Ureter (tissue), 1 donor: Measurements from ENCODE around the gene TET3. TPM values are rescaled to one million over a fixed set of nuclear protein-coding genes. Genes with fewer than 3 reads are reported as not detected.

Source experiments
- DNase-seq: peaks from one replicate; pipeline ENCODE4 v3.0.0-alpha.2; 2020; ENCODE audit warnings: low spot score
- total RNA-seq: library from RNA; stranded (reverse); gene quantifications from one replicate; pipeline ENCODE4 v1.2.4, GENCODE V29; 2023
- donor health status: DM: yes; HTN: yes; CAD: no.

TET3 gene
- total RNA-seq, 1 donor from 2014 or later = 28.7 TPM

DNA sequence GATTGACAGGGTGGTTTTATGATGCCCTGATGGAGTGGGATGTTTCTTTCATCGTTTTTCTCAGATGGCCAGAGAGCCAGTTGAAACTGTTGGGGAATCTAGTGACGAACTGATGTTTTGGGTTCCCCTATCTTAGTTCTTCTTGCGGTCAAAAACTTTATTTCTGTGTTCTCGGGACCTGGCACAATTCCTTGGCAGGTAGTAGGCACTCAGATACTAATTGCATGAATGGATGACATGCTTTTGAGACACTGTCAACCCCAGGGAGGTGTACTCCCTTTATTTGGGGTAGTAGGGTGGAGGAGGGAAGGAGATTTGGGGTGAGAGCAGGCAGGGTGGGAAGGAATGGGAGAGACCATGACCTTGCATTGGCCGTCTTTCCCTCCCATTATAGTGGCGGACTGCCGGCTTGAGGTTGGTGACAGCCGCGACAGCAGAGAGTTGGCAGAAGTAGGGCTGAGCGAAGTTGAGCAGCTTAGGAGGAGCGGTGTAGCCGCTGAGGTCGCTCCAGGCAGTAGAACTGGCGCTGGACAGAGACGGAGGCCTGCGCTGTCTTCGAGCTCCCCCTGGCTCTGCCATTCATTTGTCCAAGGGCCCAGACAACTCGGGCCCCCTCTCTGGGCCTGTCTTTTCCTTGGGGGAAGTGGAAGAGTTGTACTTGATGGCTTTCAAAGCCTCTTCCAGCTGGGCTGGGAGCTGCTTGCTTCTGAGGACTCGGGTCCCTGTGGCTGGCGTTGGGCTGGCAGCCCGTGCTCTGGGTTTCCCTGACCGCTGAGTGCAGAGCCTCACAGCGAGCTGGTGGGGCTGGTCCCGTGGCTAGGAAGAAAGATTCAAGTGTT, 2.6 kb downstream of the TET3 start:
- no peak for DNase-seq

DNA sequence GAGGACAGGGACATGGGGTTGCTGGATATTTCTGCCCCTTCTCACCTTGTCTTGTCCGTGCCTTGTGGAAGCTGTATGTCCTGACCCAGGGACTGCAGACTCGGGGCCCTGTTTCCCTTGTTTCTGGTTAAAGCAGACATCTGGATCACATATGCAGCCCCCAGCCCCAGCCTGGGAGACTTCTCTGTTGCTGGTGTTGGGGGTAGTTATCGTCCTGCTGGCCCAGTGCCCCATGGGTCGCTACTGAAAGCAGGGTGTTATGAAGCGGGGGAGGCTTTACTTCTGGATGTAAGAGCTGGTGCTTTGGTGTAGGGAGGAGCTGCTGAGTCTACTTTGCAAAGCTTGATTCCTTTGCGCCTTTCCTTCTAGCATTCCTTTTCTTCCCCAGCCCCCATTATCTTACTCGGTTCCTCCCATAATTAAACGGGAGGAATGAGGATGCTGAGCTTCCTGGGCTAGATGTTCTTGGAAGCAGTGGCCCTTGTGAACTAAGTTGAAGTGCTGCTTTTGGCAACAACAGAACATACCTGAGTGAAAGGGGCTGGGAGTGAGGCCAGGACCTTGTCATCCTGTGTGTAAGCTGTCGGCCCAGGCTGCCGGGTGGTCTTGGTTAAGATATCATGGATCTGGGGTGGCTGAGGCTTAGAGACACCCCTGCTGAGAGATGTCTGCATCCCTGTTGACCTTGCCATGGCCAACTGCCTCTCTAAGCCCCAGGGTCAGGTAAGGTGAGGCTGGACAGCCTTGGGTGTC, 3.4 kb downstream of the TET3 start:
- DNase-seq = no peak

DNA sequence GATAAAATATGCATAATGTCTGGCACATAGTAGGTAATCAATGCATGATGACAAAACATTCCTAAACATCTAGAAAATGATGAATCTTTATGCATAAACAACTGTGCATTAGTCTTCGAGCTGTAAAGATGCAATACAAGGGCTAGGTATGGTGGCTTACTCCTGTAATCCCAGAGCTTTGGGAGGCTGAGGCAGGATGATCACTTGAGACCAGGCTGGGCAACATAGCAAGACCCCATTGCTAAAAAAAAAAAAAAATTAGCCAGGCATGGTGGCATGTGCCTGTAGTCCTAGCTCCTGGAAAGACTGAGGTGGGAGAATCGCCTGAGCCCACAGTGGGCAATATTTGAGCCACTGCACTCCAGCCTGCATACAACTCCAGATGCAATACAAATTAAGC, 5.3 kb downstream of the TET3 start:
- no peak for DNase-seq

DNA sequence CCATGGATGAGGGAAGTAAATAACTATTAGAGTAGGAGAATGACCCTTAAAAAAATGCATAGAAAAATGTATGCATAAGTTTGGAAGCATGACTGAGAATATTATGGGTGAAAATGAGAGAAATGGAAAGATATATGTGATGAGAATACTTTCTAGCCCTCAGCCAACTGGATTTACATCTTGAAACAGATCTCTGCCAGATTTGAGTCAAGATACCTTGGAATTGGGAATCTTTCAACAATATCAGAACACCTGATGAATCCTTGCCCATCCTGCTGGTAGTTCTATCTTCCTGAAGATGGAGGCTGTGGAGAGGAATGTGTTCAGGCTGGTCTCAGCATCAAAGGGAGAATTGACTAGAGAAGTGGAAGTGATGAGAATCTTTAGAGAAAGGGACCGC, 5.8 kb downstream of the TET3 start:
- DNase-seq = no peak

DNA sequence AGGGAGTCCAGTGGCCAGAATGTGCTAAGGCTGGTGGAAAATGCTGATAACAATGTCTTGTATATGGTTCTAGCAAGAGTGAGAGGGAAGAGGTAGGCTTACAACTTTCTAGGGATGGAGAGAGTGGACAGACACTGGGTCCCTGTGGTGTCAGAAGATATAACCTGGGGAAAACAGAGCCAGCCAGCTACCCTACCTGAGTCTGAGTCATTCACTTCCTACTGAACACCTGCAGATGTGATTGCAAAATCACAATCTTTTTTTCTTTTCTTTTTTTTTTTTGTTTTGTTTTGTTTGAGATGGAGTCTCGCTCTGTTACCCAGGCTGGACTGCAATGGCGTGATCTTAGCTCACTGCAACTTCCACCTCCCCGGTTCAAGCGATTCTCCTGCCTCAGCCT, 7.3 kb downstream of the TET3 start:
- no peak for DNase-seq

DNA sequence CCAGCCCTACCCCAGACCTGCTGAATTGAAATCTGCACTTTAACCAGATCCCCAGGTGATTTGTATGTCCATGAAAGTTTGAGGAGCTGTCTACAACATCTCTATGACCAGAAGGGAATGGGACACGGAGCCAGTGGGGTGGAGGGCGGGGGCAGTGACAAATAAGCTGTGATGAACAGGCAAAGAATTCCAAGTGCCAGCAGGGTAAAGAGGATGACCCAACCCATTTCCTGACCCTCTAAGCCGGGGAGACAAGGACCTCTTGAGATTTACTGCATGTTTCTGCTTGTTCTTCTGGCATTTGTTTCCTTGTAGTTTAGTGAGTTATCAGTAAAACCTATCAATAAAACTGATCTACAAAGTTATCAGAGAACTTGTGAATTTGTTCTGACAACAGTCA, 8.7 kb downstream of the TET3 start:
- no peak for DNase-seq

DNA sequence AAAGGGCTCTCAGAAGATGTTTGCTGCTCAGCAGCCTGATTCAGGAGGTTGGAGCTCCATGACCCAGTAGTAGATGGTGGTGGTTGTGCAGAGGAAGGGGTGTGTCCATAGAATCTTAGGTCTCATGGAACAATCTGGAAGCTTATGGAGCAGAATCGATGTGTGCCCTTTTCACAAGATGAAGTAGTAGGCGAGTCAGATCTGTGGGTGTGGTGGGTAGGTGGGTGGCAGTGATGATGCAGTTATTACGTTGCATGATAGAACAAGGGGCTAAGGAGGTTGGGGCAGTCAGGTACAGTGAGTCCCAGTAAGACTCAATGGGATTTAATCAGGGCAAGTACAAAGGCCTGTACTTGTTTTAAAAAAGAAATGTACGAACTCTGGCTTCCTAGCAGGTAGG, 9.1 kb downstream of the TET3 start:
- DNase-seq = no peak

DNA sequence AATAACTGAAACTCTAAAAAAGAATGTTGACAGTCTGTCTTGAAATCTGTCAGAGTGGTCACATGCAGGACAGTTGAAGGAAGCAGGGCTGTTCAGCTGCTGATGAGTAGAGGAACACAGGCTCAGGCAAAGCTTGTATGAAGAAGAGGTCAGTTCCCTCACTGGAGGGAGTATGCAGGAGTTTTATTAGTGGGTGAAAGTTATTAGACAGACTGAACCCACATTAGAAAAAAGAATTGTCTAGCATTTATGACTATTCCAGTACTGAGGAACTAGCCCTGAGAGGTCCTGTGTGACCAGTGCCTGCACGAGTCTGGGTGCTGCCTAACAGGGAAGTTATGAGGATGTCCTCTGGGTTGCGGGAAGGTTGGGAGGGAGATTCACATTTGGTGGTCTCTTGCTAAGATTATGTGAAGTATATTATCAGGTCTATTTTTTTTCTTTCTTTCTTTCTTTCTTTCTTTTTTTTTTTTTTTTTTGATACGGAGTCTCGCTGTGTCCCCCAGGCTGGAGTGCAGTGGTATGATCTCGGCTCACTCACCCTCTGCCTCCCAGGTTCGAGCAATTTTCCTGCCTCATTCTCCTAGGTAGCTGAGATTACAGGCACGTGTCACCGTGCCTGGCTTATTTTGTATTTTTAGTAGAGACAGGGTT, 9.6 kb downstream of the TET3 start:
- DNase-seq = no peak

DNA sequence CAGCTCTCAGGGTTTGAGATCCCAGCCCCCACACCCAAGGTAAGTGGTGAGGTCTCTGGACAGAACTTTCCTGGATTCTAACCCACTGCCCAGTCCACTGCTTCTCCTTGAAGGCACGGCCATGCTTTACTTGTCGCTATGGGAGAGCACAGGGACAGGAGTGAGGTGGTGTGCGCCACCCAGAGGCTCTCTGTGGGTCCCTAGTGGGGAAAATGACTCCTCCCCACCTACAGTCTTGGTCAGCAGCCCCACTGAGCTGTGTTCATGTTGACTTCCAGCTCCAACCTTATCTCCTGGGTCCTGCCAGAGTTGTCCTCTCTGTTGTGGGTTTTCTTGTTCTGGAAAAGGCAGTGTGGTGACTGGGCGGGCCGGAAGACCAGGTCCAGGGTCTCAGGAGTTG, 11.1 kb downstream of the TET3 start:
- DNase-seq = no peak

DNA sequence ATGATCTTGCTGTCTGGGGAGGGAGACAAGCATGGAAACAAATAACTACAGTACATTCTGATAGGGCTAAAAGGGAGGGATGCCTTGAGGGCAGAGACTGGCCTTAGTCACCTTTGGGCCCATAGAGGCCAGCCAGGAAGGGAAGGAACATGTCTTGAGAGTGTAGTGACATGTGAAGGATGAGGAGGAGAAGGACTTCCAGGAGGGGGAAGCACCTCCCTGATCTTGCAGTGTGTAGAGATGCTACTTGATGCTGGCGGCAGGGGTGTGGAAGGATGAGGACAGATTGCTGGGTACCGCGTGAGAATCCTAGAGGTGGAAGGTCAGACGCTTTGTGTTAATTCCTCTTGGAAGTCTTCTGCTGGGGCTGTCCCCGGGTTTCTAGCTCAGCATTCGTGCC, 13.1 kb downstream of the TET3 start:
- no peak for DNase-seq

DNA sequence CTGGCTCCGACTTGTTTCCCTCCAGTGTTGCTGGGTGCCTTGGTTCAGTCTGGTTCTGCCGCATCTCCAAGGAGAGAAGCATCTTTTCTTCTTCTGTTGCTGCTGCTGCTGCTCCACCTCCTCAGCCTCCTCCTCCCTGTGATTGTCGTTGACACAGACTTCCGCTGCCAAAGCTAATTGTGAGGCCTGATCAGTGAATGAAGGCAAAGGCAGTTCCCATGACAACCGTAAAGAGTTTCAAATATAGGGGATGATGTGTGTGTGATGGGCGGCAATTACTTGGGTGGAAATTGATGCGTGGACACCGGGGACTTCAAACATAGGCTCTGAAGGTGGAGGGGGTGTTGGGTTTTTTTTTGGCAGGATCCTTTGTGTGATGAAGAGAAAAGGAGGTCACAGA, 13.7 kb downstream of the TET3 start:
- no peak for DNase-seq

DNA sequence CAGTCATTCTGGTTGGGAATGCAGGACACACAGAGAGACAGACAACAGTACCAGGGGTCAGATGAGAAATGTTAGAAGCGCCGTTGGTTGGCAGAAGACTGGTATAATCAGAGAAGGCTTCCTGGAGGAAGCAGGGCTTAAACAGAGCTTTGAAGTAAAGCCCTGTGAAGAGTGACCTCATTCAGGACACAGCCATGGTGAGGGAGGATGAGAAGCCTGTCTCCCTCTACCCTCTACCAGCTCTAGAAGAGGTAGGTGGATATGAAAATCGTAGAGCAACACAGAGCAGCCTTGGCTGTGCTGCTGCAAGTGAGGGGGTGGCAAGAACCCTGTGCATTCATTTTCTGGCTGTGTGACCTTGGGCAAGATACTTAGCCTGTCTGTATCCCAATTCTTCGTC, 14.2 kb downstream of the TET3 start:
- DNase-seq = no peak

DNA sequence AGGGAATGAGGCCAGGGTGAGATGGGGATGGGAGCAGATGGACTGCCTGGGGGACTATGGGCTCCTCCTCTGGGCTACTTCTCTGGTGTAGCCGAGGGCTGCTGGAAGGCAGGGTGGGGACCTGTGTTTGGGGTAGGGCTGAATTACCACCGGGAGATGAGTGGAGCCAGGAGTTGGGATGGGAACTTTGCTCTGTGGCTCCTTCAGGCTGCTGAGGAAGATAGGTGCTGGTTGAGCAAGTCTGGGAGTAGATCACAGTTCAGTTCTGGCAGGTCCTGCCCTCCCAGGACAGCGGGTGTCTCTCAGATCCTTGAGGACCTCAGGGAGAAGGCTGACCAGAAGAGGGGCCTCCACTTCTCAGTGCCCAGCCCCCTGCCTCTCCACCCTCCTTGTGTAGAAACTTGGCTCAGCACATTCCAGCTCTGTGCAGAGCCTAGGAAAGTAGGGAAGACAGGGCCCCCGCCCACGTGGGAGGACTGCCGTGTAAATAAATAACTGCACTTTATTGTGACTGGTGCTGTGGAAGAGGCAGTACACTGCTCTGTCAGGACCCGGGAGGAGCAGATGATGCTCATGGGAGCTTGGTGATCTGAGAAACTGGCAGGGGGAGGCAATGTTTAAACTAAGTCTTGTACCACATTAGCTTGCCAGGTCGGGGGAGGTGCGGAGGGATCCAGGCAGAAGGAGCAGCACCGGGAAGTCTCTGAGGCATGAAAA, 15.3 kb downstream of the TET3 start:
- DNase-seq = no peak

DNA sequence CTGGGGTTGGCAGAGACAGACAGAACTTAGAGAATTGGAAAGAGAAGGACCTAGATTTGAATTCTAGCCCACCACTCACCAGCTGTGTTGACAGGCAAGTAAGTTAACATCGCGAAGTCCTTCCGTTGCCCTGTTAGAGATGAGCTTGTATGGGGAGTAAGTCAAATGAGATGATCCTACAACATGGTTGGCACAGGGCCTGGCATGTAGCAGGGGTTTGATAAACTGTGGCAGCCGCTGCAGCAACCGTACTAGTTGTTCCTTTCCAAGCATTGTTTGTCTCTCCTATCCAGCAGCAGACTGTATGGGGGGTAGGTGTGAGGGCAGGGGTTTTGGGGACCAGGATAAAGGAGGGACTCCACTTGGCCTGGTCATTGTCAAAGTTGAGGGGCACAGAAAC, 16.0 kb downstream of the TET3 start:
- no peak for DNase-seq

DNA sequence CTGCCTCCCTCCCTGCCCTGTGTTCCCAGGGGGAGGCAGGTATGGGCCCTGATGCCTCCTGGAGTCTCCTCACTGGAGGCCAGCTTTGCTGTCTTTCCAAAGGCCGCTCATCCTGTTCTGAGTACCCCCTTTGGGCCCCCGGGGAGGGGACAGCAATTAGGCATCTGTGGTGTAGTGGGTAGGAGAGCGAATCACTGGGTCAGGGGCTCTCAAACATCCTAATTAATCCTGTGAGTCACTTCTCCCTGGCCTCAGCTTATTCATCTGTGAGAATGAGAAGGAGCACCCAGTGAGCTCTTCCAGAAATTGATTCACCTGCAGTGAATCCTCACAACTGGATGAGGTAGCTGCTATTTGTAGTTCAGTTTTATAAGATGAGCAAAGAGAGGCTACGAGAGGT, 16.4 kb downstream of the TET3 start:
- no peak for DNase-seq

DNA sequence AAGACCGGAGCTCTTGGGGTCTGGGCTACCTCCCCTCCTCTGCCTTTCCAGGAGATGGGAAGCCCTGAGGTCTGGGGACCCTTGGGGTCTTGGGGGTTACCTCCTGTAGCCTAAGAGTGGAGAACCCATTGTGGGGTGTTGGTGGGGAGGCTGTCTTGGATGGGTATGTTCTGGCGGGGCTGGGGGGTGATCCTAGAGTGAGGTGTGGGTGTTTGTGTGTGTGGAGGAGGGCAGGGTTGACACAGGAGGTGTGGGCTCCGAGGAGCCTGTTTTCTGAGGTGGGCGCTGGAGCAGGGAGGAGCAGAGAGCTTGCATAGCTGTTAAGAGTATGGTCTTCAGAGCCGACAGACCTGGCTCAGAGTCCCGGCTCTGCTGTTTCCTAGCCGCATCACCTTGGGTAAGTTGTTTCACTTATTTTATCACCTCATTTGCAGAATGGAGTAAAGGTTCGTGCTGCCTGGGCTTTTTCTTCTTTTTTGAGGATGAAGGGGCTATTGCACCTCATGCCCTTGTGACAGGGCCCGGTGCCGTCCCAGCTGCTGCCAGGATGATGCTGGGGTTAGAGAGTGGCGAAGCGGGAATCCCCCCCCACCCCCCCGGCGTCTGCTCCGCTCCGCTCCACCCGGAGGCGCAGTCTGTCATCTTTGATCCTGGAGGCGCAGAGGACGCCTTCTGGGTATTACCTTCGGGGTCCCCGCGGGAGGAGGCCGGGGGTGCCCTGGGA, 17.2 kb downstream of the TET3 start:
- DNase-seq = no peak

DNA sequence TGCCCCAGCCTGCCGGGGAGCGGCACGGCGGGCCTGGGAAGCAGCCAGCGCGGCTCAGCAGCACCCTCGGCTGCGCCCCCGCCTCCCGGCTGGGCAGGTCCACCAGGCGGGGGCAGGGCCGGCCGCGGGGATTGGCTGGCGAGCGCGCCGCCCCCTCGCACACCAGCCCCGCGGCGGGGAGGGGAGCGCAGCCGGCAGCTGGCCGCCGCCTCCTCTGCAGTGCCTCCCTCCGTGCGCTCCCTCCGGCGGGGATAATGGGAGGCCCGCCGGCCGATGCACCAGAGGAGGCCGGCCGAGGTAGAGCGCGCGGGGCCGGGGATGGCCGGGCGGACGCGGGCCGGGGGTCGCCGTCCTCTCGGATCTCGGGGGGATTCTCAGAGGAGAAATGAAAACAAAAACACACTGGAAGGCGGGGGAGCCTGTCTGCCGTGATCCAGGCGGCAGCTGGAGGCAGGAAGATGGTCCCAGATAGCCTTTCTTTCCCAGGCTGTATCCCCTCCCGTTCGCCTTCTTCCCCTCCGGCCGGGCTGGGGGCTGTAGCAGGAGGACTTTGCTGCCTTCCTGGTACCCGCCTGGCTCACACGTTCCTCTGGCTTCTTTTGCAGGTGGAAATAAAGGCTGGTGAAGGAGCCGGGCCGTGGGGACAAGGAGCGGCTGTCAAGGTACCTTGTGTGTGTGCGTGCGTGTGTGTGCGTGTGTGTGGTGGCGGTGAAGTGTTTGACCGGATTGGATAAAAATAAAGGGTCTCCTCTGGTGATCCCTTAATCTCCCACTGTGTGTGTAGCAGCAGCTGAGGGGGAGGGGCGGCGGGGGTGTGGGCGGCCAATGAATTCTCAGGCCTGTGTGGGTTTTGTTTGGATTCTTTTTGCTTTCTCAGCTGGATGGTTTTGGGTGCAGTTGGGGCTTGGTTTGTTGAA, 18.1 kb downstream of the TET3 start:
- DNase-seq = peak; percentile 79

DNA sequence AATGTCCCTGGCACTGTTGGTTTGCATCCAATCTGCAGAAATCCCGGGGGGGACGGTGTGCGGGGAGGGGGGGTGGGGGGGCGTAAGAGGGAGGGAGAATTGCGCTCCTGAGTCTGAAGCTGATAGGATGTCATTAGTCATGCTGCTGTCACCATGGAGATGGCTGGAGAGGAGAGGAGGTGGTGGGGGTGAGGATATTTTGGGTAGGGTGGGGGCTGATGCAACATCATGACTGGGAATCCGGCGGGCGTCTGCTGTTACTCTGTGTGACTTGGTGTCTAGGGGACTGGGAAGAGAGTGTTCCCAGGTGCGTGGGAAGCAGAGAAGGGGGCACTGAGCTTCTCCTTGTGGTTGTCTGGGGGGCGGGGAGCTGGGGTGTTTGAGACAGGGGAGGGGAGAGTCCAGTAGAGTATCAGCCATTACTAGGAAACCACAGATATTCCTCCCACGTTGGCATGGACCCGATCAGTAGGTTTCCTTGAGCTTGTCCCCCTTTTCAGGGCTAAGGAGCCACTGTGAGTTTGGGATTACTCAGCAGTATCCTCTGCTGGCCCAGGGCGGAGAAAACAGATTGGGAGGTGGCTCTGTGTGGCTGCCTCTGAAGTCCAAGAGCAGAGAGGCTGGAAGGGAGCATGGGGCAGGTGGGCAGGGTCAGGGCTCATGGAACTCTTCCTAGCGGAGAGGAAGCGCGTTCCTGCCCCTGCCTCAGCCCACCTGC, 18.9 kb downstream of the TET3 start:
- DNase-seq = no peak
